Activated T-helper 1 cell treated with anti-CD3 and anti-CD28 coated beads, Interleukin-12 subunit alpha, Interleukin-12 subunit beta, Interleukin-2, Interleukin-4 antibody, amounts not matched to agents 30 ng/mL and 10 ng/mL and 1 ng/mL, durations not matched to agents 14 hours and 24 hours and 36 hours (primary cell): ENCODE data around the gene EREG. TPM values are rescaled to one million over a fixed set of nuclear protein-coding genes. Genes with fewer than 3 reads are reported as not detected.
"Not testable (repeated sequence)": the region's sequence is repeated elsewhere in the genome, so short reads cannot be mapped to it uniquely, and the experiment has no call there.

Experiments
- DNase-seq: peaks from one replicate; pipeline ENCODE4 v3.0.0; 2021; ENCODE audit warnings: low spot score
- H3K27ac Mint-ChIP-seq: one replicate; pipeline ENCODE4 v1.8.0; 2021; ENCODE audit warnings: mild to moderate bottlenecking, mixed read lengths
- H3K27me3 Mint-ChIP-seq: one replicate; pipeline ENCODE4 v1.8.0; 2022; ENCODE audit warnings: mild to moderate bottlenecking, moderate library complexity, mixed read lengths; ENCODE audit not compliant: insufficient read depth
- H3K36me3 Mint-ChIP-seq: one replicate; pipeline ENCODE4 v1.8.0; 2021; ENCODE audit warnings: low read depth, mixed read lengths
- H3K4me1 Mint-ChIP-seq: one replicate; pipeline ENCODE4 v1.8.0; 2021; ENCODE audit warnings: low read depth, mixed read lengths
- H3K4me3 Mint-ChIP-seq: one replicate; pipeline ENCODE4 v1.8.0; 2021; ENCODE audit warnings: mild to moderate bottlenecking, moderate library complexity, mixed read lengths
- H3K9me3 Mint-ChIP-seq: one replicate; pipeline ENCODE4 v1.8.0; 2021; ENCODE audit warnings: mixed read lengths
- intact Hi-C: fragments of 100-400 bp; cut with micrococcal nuclease; formaldehyde crosslinking; loops from one replicate; pipeline ENCODE4 v1.15.1; 2024
- total RNA-seq: library from RNA; stranded (reverse); gene quantifications from 2 replicates; pipeline ENCODE4 v1.2.3, GENCODE V29; 2022

The EREG gene
- total RNA-seq, 1 donor from 2014 or later, result not detected

DNA sequence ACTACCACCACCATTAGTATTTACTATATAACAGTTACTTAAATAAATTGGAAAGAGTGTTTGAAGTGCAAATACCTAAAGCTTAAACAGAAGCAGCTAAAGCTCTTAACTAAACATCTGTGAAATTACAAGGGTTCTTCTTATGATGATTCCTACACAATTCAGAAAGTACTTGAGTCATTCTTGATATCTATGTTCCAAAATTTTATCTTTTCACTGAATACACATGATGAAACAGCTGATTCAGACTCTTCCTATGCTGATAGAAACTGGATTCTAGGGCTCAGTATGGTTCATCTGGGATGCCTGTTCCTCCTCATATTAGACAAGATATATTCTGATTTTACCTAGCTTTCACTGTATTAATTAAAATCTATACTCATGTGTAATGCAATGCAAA lies 13.6 kb downstream of the EREG start:
- Mint-ChIP-seq H3K27me3 (peaks cover 2% of the 10 kb centered on the region), H3K9me3 (no peaks in the 10 kb centered on the region), H3K27ac (no peak overlapping the region), H3K4me3 (no peak overlapping the region), H3K36me3 (no peaks in the 10 kb centered on the region), H3K4me1 (peaks cover 5% of the 10 kb centered on the region)
- intact Hi-C loops, result no loop called here
- DNase-seq, result no peak

DNA sequence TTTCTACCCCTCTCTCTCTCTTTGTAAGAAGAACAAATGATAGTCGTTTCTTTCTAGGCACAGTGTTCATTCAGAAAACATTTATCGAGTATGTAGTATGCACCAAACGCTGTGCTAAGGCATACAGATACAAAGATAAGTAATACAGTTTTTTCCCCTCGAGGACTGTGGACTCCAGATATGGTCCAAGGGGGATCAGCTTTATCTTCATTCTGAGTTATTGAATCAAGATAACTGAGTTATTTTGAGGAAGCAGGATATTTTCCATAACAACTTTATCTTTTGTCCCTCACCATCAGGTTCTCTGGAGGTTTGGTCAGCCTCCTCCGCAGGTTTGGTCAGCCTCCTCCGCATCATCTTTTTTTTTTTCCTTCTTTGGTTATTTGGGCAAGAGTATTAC lies 15.0 kb downstream of the EREG start:
- no peaks in the 10 kb centered on the region for H3K36me3 Mint-ChIP-seq

DNA sequence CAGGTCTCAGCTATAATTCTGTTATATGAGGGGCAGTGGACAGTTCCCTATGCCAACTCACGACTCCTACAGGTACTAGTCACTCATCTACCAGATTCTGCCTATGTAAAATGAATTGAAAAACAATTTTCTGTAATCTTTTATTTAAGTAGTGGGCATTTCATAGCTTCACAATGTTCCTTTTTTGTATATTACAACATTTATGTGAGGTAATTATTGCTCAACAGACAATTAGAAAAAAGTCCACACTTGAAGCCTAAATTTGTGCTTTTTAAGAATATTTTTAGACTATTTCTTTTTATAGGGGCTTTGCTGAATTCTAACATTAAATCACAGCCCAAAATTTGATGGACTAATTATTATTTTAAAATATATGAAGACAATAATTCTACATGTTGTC lies 20.4 kb downstream of the EREG start:
- Mint-ChIP-seq H3K36me3 (no peaks in the 10 kb centered on the region), H3K9me3 (no peaks in the 10 kb centered on the region), H3K4me1 (no peaks in the 10 kb centered on the region), H3K27me3 (peaks cover 2% of the 10 kb centered on the region), H3K27ac (no peak overlapping the region), H3K4me3 (no peak overlapping the region)
- intact Hi-C loops, result no loop called here
- no peak for DNase-seq

More for the DNA sequence above, 15.0 kb downstream of the EREG start:
- H3K27ac Mint-ChIP-seq, result no peak overlapping the region
- H3K27me3 Mint-ChIP-seq, result peaks cover 2% of the 10 kb centered on the region
- no peak overlapping the region for H3K4me3 Mint-ChIP-seq
- intact Hi-C loops, result no loop called here
- no peaks in the 10 kb centered on the region for H3K9me3 Mint-ChIP-seq
- DNase-seq, result no peak
- H3K4me1 Mint-ChIP-seq, result no peaks in the 10 kb centered on the region

DNA sequence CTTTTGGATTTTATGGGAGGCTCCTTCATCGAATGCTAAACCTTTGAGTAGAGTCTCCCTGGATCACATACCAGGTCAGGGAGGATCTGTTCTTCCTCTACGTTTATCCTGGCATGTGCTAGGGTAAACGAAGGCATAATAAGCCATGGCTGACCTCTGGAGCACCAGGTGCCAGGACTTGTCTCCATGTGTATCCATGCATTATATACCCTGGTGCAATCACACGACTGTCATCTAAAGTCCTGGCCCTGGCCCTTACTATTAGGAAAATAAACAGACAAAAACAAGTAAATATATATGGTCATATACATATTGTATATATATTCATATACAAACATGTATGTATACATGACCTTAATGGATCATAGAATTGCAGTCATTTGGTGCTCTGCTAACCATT lies 21.2 kb downstream of the EREG start:
- Mint-ChIP-seq H3K36me3 (no peaks in the 10 kb centered on the region), H3K27ac (no peak overlapping the region), H3K4me1 (no peaks in the 10 kb centered on the region), H3K27me3 (peaks cover 3% of the 10 kb centered on the region), H3K4me3 (no peak overlapping the region), H3K9me3 (no peaks in the 10 kb centered on the region)
- no peak for DNase-seq
- intact Hi-C loops, result no loop called here

GRCh38 chr4:74387790-74388189 lies 22.8 kb downstream of the EREG start:
- no peaks in the 10 kb centered on the region for H3K36me3 Mint-ChIP-seq
- intact Hi-C loops, result no loop called here
- no peaks in the 10 kb centered on the region for H3K9me3 Mint-ChIP-seq
- no peak for DNase-seq
- no peak overlapping the region for H3K4me3 Mint-ChIP-seq
- peaks cover 8% of the 10 kb centered on the region for H3K27me3 Mint-ChIP-seq
- H3K27ac Mint-ChIP-seq, result no peak overlapping the region
- no peaks in the 10 kb centered on the region for H3K4me1 Mint-ChIP-seq

- no peaks in the 10 kb centered on the region for H3K4me1 Mint-ChIP-seq
- H3K27ac Mint-ChIP-seq, result no peak overlapping the region
- intact Hi-C loops, result no loop called here
- peaks cover 8% of the 10 kb centered on the region for H3K27me3 Mint-ChIP-seq
- no peak for DNase-seq
- H3K9me3 Mint-ChIP-seq, result no peaks in the 10 kb centered on the region
- H3K36me3 Mint-ChIP-seq, result no peaks in the 10 kb centered on the region
- no peak overlapping the region for H3K4me3 Mint-ChIP-seq
These were observed 24.5 kb downstream of the EREG start for GRCh38 chr4:74389494-74389893.

- H3K4me1 Mint-ChIP-seq, result no peaks in the 10 kb centered on the region
- no peak overlapping the region for H3K27ac Mint-ChIP-seq
- H3K4me3 Mint-ChIP-seq, result no peak overlapping the region
- DNase-seq, result no peak
- H3K27me3 Mint-ChIP-seq, result peaks cover 8% of the 10 kb centered on the region
- no peaks in the 10 kb centered on the region for H3K36me3 Mint-ChIP-seq
- intact Hi-C loops, result no loop called here
- no peaks in the 10 kb centered on the region for H3K9me3 Mint-ChIP-seq
These were observed 25.7 kb downstream of the EREG start for GRCh38 chr4:74390677-74391076.

DNA sequence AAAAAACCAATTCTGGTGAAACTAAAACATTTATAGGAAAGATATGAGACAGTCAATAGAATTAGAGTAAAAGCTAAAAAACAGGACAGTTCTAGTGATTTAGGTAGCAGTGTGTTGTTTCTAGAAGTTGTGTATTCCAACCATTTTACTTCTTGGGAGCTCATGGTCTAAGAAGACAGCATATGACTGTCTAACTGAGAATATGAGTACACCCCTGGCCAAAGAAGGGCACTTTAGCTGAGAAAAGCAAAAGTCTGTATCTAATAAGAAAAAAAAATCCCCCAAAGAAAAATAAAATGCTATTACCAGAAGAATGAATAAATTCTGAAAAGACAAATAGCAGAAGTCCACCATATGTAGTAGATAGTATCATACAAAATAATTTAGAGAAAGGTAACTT lies 26.4 kb downstream of the EREG start:
- no peak for DNase-seq
- Mint-ChIP-seq H3K36me3 (no peaks in the 10 kb centered on the region), H3K27me3 (peaks cover 8% of the 10 kb centered on the region), H3K4me3 (no peak overlapping the region), H3K9me3 (no peaks in the 10 kb centered on the region), H3K4me1 (no peaks in the 10 kb centered on the region), H3K27ac (no peak overlapping the region)
- intact Hi-C loops, result no loop called here

GRCh38 chr4:74391890-74392475 lies 27.0 kb downstream of the EREG start:
- Mint-ChIP-seq H3K4me3 (no peak overlapping the region), H3K27me3 (peaks cover 8% of the 10 kb centered on the region), H3K36me3 (no peaks in the 10 kb centered on the region), H3K4me1 (no peaks in the 10 kb centered on the region), H3K9me3 (no peaks in the 10 kb centered on the region), H3K27ac (no peak overlapping the region)
- intact Hi-C loops, result no loop called here
- no peak for DNase-seq

DNA sequence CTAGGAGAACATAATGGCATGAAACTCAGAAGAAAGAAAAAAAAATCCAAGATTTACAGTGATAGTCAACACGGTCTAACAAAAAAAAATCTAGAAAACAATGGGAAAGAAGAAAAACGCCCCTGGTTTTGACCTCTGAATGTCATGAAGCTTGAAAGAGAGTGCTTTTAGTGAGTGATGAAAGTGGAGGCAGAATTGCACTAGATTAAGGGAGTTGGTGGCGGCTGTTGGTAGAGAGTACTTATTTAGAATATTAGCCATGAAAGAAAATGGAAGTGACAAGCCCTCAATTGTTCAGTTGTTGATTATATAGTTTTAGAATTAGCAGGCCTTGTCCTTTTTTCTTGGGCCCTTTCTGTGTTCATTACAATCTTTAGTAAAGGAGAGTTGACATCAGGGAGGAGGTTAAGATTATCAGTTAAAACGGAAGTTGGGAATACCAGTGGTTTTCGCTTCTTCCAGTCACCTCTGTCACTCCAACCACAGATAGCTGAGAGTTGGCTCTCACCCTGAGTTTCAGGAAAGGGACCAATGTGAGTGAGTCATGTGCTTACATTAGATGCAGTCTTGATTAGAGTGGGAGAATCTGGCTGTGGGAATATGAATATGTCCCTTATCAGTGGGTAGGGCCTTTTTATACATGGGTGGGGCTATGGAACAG lies 29.7 kb downstream of the EREG start:
- Mint-ChIP-seq H3K27me3 (peaks cover 6% of the 10 kb centered on the region), H3K36me3 (no peaks in the 10 kb centered on the region), H3K9me3 (no peaks in the 10 kb centered on the region), H3K4me1 (peaks cover 8% of the 10 kb centered on the region), H3K4me3 (no peak overlapping the region), H3K27ac (no peak overlapping the region)
- intact Hi-C loops, result no loop called here
- no peak for DNase-seq

DNA sequence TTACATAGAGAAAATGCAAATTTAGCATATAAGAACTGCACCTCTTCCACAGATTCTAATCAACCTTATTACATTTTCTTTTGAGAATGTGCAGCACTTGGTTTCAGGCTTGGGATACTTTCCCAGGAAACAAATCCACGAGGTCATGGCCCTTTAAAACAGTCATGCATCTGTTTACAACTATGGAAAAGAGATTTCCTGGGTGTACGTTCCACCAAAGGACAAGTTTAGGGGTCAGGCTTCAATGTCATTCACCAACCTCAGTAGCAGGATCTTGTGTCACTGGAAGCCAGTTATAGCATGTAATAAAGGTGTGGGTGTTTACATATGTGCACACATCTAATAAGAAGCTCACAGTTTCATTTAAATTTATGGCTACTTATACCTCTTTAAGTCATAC lies 30.7 kb downstream of the EREG start:
- Mint-ChIP-seq H3K27me3 (peaks cover 6% of the 10 kb centered on the region), H3K4me1 (peaks cover 8% of the 10 kb centered on the region), H3K27ac (no peak overlapping the region), H3K36me3 (no peaks in the 10 kb centered on the region), H3K4me3 (no peak overlapping the region), H3K9me3 (no peaks in the 10 kb centered on the region)
- DNase-seq, result no peak
- intact Hi-C loops, result no loop called here

DNA sequence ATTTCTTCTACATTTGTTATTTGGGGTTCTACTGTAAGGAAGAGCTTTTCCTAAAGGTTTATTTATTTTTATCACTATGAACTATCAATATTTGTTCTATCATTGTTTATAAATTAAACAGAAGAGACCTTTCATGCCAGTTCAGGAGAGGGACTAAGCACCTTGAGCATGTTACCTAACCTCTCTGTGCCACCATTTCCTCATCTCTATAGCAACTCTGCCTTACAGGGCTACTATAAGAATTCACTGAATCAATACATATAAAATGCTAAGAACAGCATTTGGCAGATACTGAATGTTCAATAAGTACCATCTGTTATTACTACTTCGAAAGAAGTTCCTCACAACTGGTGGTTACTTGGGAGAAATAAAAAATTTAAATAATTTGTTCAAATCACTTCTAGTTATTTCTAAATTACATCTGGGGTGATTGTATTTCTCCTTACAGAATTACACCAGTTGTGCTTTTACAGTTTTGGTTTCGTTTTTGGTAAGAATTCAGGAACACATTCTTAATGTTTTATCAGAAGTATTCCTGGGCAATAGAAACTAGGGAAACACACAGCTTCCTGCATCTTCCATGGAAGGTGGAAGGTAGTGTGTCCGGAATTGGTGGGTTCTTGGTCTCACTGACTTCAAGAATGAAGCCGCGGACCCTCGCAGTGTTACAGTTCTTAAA lies 32.9 kb downstream of the EREG start:
- Mint-ChIP-seq H3K4me3 (peak overlapping the region; percentile 89), H3K27ac (peak overlapping the region; percentile 83), H3K36me3 (no peaks in the 10 kb centered on the region), H3K27me3 (peaks cover 9% of the 10 kb centered on the region), H3K9me3 (no peaks in the 10 kb centered on the region), H3K4me1 (peaks cover 8% of the 10 kb centered on the region)
- DNase-seq, result no peak
- intact Hi-C loops, result loop anchor here (1.0 kb wide), 1 partner anchor 47 kb away; the partner anchor contains the start of gene AREG

GRCh38 chr4:74398894-74399589 lies 34.1 kb downstream of the EREG start:
- H3K36me3 Mint-ChIP-seq, DNase-seq, H3K27ac Mint-ChIP-seq, H3K9me3 Mint-ChIP-seq, H3K4me3 Mint-ChIP-seq, H3K4me1 Mint-ChIP-seq: not testable (repeated sequence)
- intact Hi-C loops, result loop anchor here (1.0 kb wide), 1 partner anchor 46 kb away; the partner anchor contains the start of gene AREG
- H3K27me3 Mint-ChIP-seq, result peaks cover 11% of the 10 kb centered on the region
